ENCODE data around the gene PLEKHG7. TPM values are rescaled to one million over a fixed set of nuclear protein-coding genes. Genes with fewer than 3 reads are reported as not detected.

The PLEKHG7 gene
- total and polyA plus RNA-seq, 8 donors: 0.13 to 0.92 (median 0.60) TPM

- Histone ChIP-seq H3K4me3 (no peak overlapping the region), H3K27me3 (no peaks in the 10 kb centered on the region), H3K36me3 (no peaks in the 10 kb centered on the region), H3K4me1 (no peaks in the 10 kb centered on the region), H3K27ac (no peak overlapping the region), H3K9me3 (no peaks in the 10 kb centered on the region)
- ATAC-seq: no peak
- WGBS, 2 donors: 79 to 80% methylated on average over 10 of the region's 10 CpGs
- FAIRE-seq: no peak
- intact Hi-C loops (cut with DNase I): no loop called here
- no peak for DNase-seq
- TF ChIP-seq, protein P1, sequence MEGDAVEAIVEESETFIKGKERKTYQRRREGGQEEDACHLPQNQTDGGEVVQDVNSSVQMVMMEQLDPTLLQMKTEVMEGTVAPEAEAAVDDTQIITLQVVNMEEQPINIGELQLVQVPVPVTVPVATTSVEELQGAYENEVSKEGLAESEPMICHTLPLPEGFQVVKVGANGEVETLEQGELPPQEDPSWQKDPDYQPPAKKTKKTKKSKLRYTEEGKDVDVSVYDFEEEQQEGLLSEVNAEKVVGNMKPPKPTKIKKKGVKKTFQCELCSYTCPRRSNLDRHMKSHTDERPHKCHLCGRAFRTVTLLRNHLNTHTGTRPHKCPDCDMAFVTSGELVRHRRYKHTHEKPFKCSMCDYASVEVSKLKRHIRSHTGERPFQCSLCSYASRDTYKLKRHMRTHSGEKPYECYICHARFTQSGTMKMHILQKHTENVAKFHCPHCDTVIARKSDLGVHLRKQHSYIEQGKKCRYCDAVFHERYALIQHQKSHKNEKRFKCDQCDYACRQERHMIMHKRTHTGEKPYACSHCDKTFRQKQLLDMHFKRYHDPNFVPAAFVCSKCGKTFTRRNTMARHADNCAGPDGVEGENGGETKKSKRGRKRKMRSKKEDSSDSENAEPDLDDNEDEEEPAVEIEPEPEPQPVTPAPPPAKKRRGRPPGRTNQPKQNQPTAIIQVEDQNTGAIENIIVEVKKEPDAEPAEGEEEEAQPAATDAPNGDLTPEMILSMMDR (IDR thresholded peaks at IDR 0.05): no peak
Observed at GRCh38 chr12:92753976-92754885, 51.4 kb downstream of the PLEKHG7 start.

- ATAC-seq (no peak), DNase-seq (no peak), FAIRE-seq (no peak)
- no peaks in the 10 kb centered on the region for H3K4me1 ChIP-seq
- no peak overlapping the region for H3K27ac ChIP-seq
- TF ChIP-seq, protein P1 (IDR thresholded peaks at IDR 0.05): no peak
- intact Hi-C loops (cut with DNase I): no loop called here
- no peaks in the 10 kb centered on the region for H3K36me3 ChIP-seq
- H3K9me3 ChIP-seq: no peaks in the 10 kb centered on the region
- no peaks in the 10 kb centered on the region for H3K27me3 ChIP-seq
- H3K4me3 ChIP-seq: no peak overlapping the region
- WGBS, 2 donors: 66 to 70% methylated on average over 3 of the region's 3 CpGs
Observed at GRCh38 chr12:92756898-92757596, 54.3 kb downstream of the PLEKHG7 start.

DNA sequence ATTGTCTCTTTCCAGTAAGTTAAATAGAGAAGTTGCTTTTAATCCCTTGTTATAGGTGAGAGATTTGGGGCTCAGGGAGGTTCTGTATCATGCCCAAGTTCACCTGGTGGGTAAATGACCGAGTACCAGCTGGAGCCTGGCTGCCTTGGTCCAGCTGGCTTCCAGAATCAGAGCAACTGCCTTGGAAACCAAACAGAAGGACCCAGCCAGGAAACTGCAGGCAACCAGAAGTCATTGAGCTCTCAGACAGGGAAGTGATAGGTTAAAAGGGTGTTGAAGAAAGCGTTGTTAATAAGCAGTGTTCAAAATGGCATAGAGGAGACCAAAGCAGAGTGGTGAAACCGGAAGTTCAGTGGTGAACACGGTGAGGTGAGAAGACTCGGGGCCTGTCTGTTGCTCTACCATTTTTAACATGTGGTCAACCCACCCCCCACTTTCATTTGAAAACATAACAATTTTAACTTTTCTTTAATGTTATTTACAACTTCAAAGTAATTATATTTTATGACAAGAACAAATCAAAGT, 54.9 kb downstream of the PLEKHG7 start:
- ATAC-seq: no peak
- Histone ChIP-seq H3K36me3 (no peaks in the 10 kb centered on the region), H3K4me3 (no peak overlapping the region), H3K4me1 (no peaks in the 10 kb centered on the region), H3K9me3 (no peaks in the 10 kb centered on the region), H3K27me3 (no peaks in the 10 kb centered on the region), H3K27ac (no peak overlapping the region)
- TF ChIP-seq, protein P1 (IDR thresholded peaks at IDR 0.05): no peak
- intact Hi-C loops (cut with DNase I): no loop called here
- DNase-seq: no peak
- 77 to 83% methylated on average over 5 of the region's 5 CpGs for WGBS, 2 donors
- no peak for FAIRE-seq

DNA sequence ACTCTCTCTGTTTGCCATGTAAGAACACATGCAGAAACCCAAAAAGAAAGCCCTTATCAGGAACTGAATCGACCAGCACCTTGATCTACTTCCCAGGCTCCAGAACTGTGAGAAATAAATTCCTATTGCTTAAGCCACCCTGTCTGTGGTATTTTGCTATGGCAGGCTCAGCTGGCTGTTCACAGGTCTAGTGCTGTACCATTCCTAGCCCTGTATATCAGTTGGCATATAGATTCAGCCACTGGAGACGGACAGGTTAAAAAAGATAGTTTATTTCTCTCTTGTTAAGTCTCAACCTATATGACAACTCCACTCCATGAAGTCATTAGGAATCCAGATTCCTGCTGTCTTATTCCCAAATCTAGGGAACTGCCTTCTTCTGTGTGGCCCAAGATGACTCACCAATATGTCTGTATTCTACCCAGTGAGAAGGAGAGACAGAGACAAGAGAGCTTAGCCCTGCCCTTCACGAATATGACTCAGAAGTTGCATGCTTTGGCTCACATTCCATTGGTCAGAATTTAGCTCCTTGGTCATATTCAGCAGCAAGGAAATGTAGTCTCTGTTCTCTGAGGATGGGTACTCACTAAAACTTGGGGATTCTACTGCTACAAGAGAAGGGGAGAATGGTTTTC, 57.0 kb downstream of the PLEKHG7 start:
- no peaks in the 10 kb centered on the region for H3K27me3 ChIP-seq
- no peak for FAIRE-seq
- H3K36me3 ChIP-seq: no peaks in the 10 kb centered on the region
- no peaks in the 10 kb centered on the region for H3K9me3 ChIP-seq
- no peak overlapping the region for H3K4me3 ChIP-seq
- no peak for DNase-seq
- peak in 1 of 4 donors; percentile 27 for ATAC-seq
- intact Hi-C loops (cut with DNase I): no loop called here
- WGBS, 2 donors: 57 to 61% methylated on average over 3 of the region's 3 CpGs
- TF ChIP-seq, protein P1 (IDR thresholded peaks at IDR 0.05): no peak
- H3K27ac ChIP-seq: no peak overlapping the region
- H3K4me1 ChIP-seq: no peaks in the 10 kb centered on the region

All from pancreas (tissue), 10 donors.